Osteoblast (primary cell): Measurements from ENCODE around the gene ARHGEF28. TPM values are rescaled to one million over a fixed set of nuclear protein-coding genes. Genes with fewer than 3 reads are reported as not detected.

Source experiments
- DNase-seq: peaks from one replicate; pipeline ENCODE4 v3.0.0; 2011; ENCODE audit warnings: low spot score, mixed read lengths; ENCODE audit not compliant: insufficient read length; ENCODE audit errors: missing footprints
- H2AFZ ChIP-seq: 2 replicates; pipeline ENCODE4 v1.6.0; 2011; ENCODE audit warnings: mild to moderate bottlenecking, low read length
- H3K27ac ChIP-seq: 2 replicates; pipeline ENCODE4 v1.5.1; 2011; ENCODE audit warnings: mild to moderate bottlenecking, low read depth, low read length, moderate library complexity
- H3K27me3 ChIP-seq: 2 replicates; pipeline ENCODE4 v1.6.0; 2012; ENCODE audit warnings: mild to moderate bottlenecking, control low read depth, inconsistent platforms, low read length, moderate library complexity; ENCODE audit not compliant: insufficient read depth
- H3K36me3 ChIP-seq: 2 replicates; pipeline ENCODE4 v1.5.1; 2011; ENCODE audit warnings: mild to moderate bottlenecking, low read length, control low read depth, moderate library complexity; ENCODE audit not compliant: insufficient read depth
- H3K4me1 ChIP-seq: 2 replicates; pipeline ENCODE4 v1.5.1; 2011; ENCODE audit warnings: mild to moderate bottlenecking, low read length, control low read depth, moderate library complexity; ENCODE audit not compliant: insufficient read depth
- H3K4me2 ChIP-seq: 2 replicates; pipeline ENCODE4 v1.6.0; 2011; ENCODE audit warnings: mild to moderate bottlenecking, low read length; ENCODE audit not compliant: insufficient read depth
- H3K4me3 ChIP-seq: fragments of 200-600 bp; sonication (generic); 3 replicates; pipeline ENCODE4 v1.5.1; 2012; ENCODE audit warnings: mild to moderate bottlenecking, low read length, inconsistent platforms; ENCODE audit not compliant: insufficient read depth
- H3K79me2 ChIP-seq: 2 replicates; pipeline ENCODE4 v1.6.0; 2012; ENCODE audit warnings: mild to moderate bottlenecking, low read length, control low read depth, inconsistent platforms; ENCODE audit not compliant: insufficient read depth
- H3K9me3 ChIP-seq: 2 replicates; pipeline ENCODE4 v1.5.1; 2011; ENCODE audit warnings: low read depth, low read length, control low read depth
- H4K20me1 ChIP-seq: 2 replicates; pipeline ENCODE4 v1.6.0; 2012; ENCODE audit warnings: mild to moderate bottlenecking, low read length, control low read depth; ENCODE audit not compliant: insufficient read depth
- CTCF ChIP-seq: IDR thresholded peaks from 2 replicates; pipeline ENCODE4 v1.5.1; 2011; ENCODE audit warnings: mild to moderate bottlenecking, low read depth, low read length, moderate library complexity; ENCODE audit errors: extremely low read depth
- total RNA-seq: library from RNA; depleted of rRNA; stranded (reverse); fragments of >200 nt; gene quantifications from 2 replicates; pipeline ENCODE4 v1.2.3, GENCODE V29; 2012

ARHGEF28 gene
- total RNA-seq, 1 donor, result 64.4 TPM

GRCh38 chr5:73903169-73903568 lies 277.2 kb downstream of the ARHGEF28 start:
- TF ChIP-seq CTCF, result no peak
- no peaks in the 10 kb centered on the region for H4K20me1 ChIP-seq
- no peaks in the 10 kb centered on the region for H3K79me2 ChIP-seq
- peaks cover 24% of the 10 kb centered on the region for H3K36me3 ChIP-seq
- no peak for DNase-seq
- no peak overlapping the region for H3K4me2 ChIP-seq
- no peak overlapping the region for H2AFZ ChIP-seq
- no peak overlapping the region for H3K4me3 ChIP-seq
- H3K4me1 ChIP-seq, result peaks cover under 1% of the 10 kb centered on the region
- H3K27me3 ChIP-seq, result no peaks in the 10 kb centered on the region
- no peaks in the 10 kb centered on the region for H3K9me3 ChIP-seq
- no peak overlapping the region for H3K27ac ChIP-seq

- no peak for TF ChIP-seq CTCF
- Histone ChIP-seq H3K27me3 (no peaks in the 10 kb centered on the region), H3K4me2 (no peak overlapping the region)
Observed at GRCh38 chr5:73906277-73906676, 280.3 kb downstream of the ARHGEF28 start.

GRCh38 chr5:73907164-73907563 lies 281.2 kb downstream of the ARHGEF28 start:
- Histone ChIP-seq H3K27me3 (no peaks in the 10 kb centered on the region), H3K9me3 (no peaks in the 10 kb centered on the region), H2AFZ (no peak overlapping the region), H3K4me3 (no peak overlapping the region), H4K20me1 (no peaks in the 10 kb centered on the region), H3K36me3 (peaks cover 25% of the 10 kb centered on the region), H3K27ac (no peak overlapping the region), H3K4me1 (peaks cover 4% of the 10 kb centered on the region), H3K4me2 (no peak overlapping the region), H3K79me2 (no peaks in the 10 kb centered on the region)
- no peak for DNase-seq
- TF ChIP-seq CTCF, result no peak

More at GRCh38 chr5:73906277-73906676, 280.3 kb downstream of the ARHGEF28 start:
- Histone ChIP-seq H4K20me1 (no peaks in the 10 kb centered on the region), H3K36me3 (peaks cover 19% of the 10 kb centered on the region), H3K4me1 (peaks cover 4% of the 10 kb centered on the region), H3K79me2 (no peaks in the 10 kb centered on the region), H3K27ac (no peak overlapping the region), H2AFZ (no peak overlapping the region), H3K9me3 (no peaks in the 10 kb centered on the region), H3K4me3 (no peak overlapping the region)
- DNase-seq, result no peak

GRCh38 chr5:73908395-73908794 lies 282.4 kb downstream of the ARHGEF28 start:
- TF ChIP-seq CTCF, result no peak
- peaks cover 22% of the 10 kb centered on the region for H3K36me3 ChIP-seq
- H3K27me3 ChIP-seq, result no peaks in the 10 kb centered on the region
- H3K79me2 ChIP-seq, result no peaks in the 10 kb centered on the region
- no peak for DNase-seq
- H3K9me3 ChIP-seq, result no peaks in the 10 kb centered on the region
- H3K27ac ChIP-seq, result no peak overlapping the region
- H2AFZ ChIP-seq, result no peak overlapping the region
- H3K4me2 ChIP-seq, result no peak overlapping the region
- peaks cover 4% of the 10 kb centered on the region for H3K4me1 ChIP-seq
- H3K4me3 ChIP-seq, result no peak overlapping the region
- no peaks in the 10 kb centered on the region for H4K20me1 ChIP-seq
